ENCODE data around the gene LRRC8C.
A peak's percentile ranks its signal among the peaks of the same experiment; 100 is the strongest.
"Not testable (repeated sequence)": the region's sequence is repeated elsewhere in the genome, so short reads cannot be mapped to it uniquely, and the experiment has no call there.

LRRC8C gene

DNA sequence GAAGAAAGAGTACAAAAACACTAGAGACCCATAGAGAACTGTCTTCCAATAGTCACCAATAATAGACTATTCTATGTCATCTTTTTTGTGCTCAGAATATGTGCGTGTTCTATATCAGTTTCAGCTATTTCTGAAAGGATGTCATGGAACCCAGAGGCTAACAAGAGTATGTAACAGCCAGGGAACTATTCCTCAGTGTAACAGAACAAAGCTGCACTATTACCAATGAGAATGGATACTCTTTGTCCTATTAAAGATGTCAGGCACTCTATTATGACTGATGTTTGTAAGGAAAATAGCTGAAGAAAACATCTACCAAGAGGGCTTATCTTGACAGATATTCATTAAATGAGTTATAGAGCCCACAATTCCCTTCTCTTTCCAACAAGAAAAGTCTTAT lies 8.6 kb upstream of the LRRC8C start:
- in situ Hi-C loops (cut with HindIII; ENCODE audit: low sequenced_read_pairs), result no loop called here
- TF ChIP-seq CTCF (IDR thresholded peaks at IDR 0.05; ENCODE audit: low read depth, low read length), result no peak

GRCh38 chr1:89624715-89625323 lies 8.1 kb upstream of the LRRC8C start:
- TF ChIP-seq CTCF (IDR thresholded peaks at IDR 0.05; ENCODE audit: low read depth, low read length), result no peak
- no peak for DNase-seq (ENCODE audit: low read depth, low spot score)
- H3K4me3 ChIP-seq (ENCODE audit: low read depth, low read length), result no peak overlapping the region
- in situ Hi-C loops (cut with HindIII; ENCODE audit: low sequenced_read_pairs), result no loop called here

More for the DNA sequence above, 8.6 kb upstream of the LRRC8C start:
- DNase-seq (ENCODE audit: low read depth, low spot score), result no peak
- H3K4me3 ChIP-seq (ENCODE audit: low read depth, low read length), result no peak overlapping the region

DNA sequence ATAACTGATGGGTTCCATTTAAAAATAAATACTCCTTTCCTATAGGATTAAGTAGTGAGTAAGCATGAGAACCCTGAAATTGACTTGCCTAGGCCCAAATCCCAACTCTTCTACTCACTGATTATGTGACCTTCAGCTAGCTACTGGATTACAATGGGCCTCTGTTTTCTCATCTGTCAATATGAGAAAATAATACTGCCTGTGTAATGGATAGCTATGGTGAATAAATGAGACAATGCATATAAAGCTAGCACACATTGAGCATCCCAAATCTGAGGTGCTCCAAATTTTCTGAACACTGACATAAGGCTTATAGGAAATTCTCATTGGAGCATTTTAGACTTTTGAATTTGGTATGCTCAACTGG lies 5.3 kb upstream of the LRRC8C start:
- TF ChIP-seq CTCF (IDR thresholded peaks at IDR 0.05; ENCODE audit: low read depth, low read length), result no peak
- in situ Hi-C loops (cut with HindIII; ENCODE audit: low sequenced_read_pairs), result no loop called here
- H3K4me3 ChIP-seq (ENCODE audit: low read depth, low read length), result no peak overlapping the region
- DNase-seq (ENCODE audit: low read depth, low spot score), result no peak

DNA sequence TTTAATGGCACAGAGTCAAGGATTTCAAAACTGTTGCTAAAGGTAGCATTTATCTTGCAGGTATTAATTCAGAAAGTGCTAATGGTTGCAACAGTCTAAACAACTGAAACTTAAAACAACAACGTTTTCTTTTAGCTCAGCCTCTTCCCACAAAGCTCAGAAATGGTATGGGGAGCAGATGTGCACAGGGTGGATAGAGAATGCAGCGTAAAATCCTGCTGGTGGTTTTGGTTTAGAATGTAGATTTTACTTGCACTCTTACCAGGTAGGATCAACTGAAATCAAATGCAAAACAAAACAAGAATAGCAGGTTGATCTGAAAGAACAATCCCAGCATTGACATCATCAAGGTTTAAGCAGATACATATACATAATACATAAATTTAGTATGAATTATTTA lies 3.8 kb upstream of the LRRC8C start:
- H3K4me3 ChIP-seq (ENCODE audit: low read depth, low read length), result no peak overlapping the region
- no peak for TF ChIP-seq CTCF (IDR thresholded peaks at IDR 0.05; ENCODE audit: low read depth, low read length)
- no peak for DNase-seq (ENCODE audit: low read depth, low spot score)
- in situ Hi-C loops (cut with HindIII; ENCODE audit: low sequenced_read_pairs), result no loop called here

DNA sequence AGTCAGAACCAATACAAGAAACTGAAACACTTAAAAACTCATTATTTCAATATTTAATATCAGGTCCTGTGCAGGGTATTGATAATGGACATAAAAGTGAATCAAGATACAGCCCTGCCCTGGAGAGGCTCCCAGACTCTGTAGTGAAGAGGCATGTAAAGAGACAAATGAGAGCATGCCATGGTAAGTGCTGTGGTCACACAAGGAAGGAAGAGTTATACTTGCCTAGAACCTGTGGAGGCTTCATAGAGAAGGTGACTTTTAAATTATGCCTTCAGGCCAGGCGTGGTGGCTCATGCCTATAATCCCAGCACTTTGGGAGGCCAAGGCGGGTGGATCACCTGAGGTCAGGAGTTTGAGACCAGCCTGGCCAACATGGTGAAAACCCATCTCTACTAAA lies 3.3 kb upstream of the LRRC8C start:
- not testable (repeated sequence) for H3K4me3 ChIP-seq (ENCODE audit: low read depth, low read length)

DNA sequence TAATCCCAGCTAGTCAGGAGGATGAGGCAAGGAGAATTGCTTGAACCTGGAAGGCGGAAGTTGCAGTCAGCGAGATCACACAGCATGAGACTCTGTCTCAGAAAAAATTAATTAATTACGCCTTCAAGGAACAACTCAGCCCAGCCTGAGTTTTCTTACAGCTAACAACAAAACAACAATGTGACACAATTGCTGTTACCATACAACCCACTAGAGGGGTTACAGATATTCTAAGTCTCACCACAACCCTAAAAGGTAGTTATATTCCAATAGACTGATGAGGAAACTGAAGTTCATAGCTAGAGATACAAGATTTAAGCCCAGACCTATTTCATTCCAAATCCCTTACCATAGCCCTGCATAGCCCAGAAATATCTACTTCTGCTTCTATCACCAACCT lies 2.9 kb upstream of the LRRC8C start:
- no peak for DNase-seq (ENCODE audit: low read depth, low spot score)
- no peak for TF ChIP-seq CTCF (IDR thresholded peaks at IDR 0.05; ENCODE audit: low read depth, low read length)
- H3K4me3 ChIP-seq (ENCODE audit: low read depth, low read length), result no peak overlapping the region
- in situ Hi-C loops (cut with HindIII; ENCODE audit: low sequenced_read_pairs), result no loop called here

More for the DNA sequence above, 3.3 kb upstream of the LRRC8C start:
- DNase-seq (ENCODE audit: low read depth, low spot score); in situ Hi-C loops (cut with HindIII; ENCODE audit: low sequenced_read_pairs): not testable (repeated sequence)

DNA sequence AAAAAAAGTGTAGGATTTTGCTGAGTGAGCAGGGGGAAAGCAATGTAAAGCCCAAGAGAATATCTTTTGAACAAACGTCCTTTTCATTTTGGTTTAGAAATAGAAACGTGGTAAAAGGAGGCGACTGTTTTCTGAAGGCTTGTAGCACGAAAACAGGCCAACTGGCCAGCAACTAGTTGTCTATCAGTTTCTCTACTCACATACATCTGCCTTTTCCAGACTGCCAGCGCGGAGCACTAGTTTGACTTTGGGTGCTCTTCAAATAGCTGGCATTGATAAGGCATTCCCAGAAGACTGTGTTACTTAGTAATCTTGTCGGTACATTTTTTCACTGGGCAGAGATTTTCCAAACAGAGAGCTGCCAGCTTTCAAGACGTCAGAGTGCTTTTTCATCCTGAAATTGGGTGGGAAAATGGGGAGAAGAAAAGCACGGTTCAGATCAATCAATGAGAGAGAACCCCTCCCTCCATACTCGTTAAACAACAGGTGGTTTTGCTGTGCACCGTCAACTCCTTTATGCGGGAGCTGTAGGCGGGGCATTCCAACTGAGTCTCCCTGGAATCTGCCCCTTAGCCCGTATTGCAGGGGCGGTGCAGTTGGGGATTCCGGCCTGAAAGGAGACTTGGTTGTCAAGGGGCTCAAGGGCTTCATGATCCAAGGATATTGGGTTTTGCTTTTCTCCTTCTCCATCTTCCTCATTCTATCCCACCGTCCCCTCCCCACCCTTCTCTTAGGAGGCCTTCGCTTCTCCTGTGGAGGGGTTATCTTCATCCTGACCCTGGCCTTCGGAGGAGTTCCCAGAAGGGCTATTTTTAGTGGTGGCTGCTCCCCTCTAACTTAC lies 884 bp upstream of the LRRC8C start:
- in situ Hi-C loops (cut with HindIII; ENCODE audit: low sequenced_read_pairs), result no loop called here
- peak overlapping the region; percentile 85 for H3K4me3 ChIP-seq (ENCODE audit: low read depth, low read length)
- peak; percentile 8 for DNase-seq (ENCODE audit: low read depth, low spot score)
- TF ChIP-seq CTCF (IDR thresholded peaks at IDR 0.05; ENCODE audit: low read depth, low read length), result no peak
